K562 (cell line): ENCODE data around the gene CPNE9. TPM values are rescaled to one million over a fixed set of nuclear protein-coding genes. Genes with fewer than 3 reads are reported as not detected.

ENCODE experiments used
- ATAC-seq: fragments of 200-7000 bp; cut with Tn5 transposase; 3 replicates; pipeline ENCODE4 v1.9.1; 2020; ENCODE audit warnings: moderate library complexity
- BruUV-seq: library from RNA; stranded (reverse); fragments of 400-500 nt; replicated peaks from 2 replicates; lab custom pipeline; 2021; lab: Mats Ljungman, UMichigan
- CTCF ChIA-PET: fragments of 300-600 bp; formaldehyde crosslinking; extraction: SDS; loops from one replicate; lab custom pipeline; 2021; ENCODE audit warnings: low intra/inter-chr PET ratio; lab: Yijun Ruan, JAX
- POLR2A ChIA-PET: fragments of 300-600, 350-650 bp; sonication (Branson Sonifier 250); formaldehyde crosslinking; extraction: SDS; loops from one replicate; lab custom pipeline; 2021; ENCODE audit warnings: antibody characterized with exemption, inconsistent platforms; lab: Yijun Ruan, JAX
- DNase-seq, 4 experiments: peaks; one replicate each; pipeline versions ENCODE4 v3.0.0 to v3.0.0-alpha.2; 2011 to 2018; ENCODE audit warnings: low spot score in 3 of 4, mixed read lengths in 3 of 4; ENCODE audit errors: extremely low read depth in 1 of 4
- FAIRE-seq: peaks from 2 replicates; lab custom pipeline; 2011; peaks lifted over from hg19 to GRCh38; lab: Jason Lieb, UNC
- H2AFZ ChIP-seq: 2 replicates; pipeline ENCODE4 v1.6.0; 2011; ENCODE audit warnings: low read depth, low read length, control low read depth, inconsistent platforms
- H3K27ac ChIP-seq: fragments of 200-600 bp; 3 replicates; pipeline ENCODE4 v1.8.0; 2011; ENCODE audit warnings: low read depth, mild to moderate bottlenecking, control low read depth, inconsistent platforms, low read length, moderate library complexity, mixed read lengths; ENCODE audit errors: extremely low read depth
- H3K27me3 ChIP-seq, 2 experiments: fragments of 300-600 bp in 1 of 2; 2 replicates in 1 of 2; 3 replicates in 1 of 2; pipeline versions ENCODE4 v1.6.0 to v1.8.0; 2011; ENCODE audit warnings: inconsistent platforms in 2 of 2, low read length in 2 of 2, mild to moderate bottlenecking in 1 of 2, mixed read lengths in 1 of 2, moderate library complexity in 1 of 2; ENCODE audit not compliant: control insufficient read depth in 2 of 2, insufficient read depth in 2 of 2
- H3K36me3 ChIP-seq: fragments of 300-600 bp; 3 replicates; pipeline ENCODE4 v1.8.0; 2011; ENCODE audit warnings: mild to moderate bottlenecking, low read length, inconsistent platforms; ENCODE audit not compliant: control insufficient read depth, insufficient read depth
- H3K4me1 ChIP-seq, 2 experiments: fragments of 200-600 bp in 1 of 2; replicated peaks in 1 of 2; 2 replicates in 1 of 2; 3 replicates in 1 of 2; pipeline versions ENCODE4 v1.5.1 to v1.8.0; 2011; ENCODE audit warnings: inconsistent platforms in 2 of 2, low read length in 2 of 2, mild to moderate bottlenecking in 1 of 2, mixed read lengths in 1 of 2, moderate library complexity in 1 of 2; ENCODE audit not compliant: control insufficient read depth in 2 of 2, insufficient read depth in 2 of 2
- H3K4me2 ChIP-seq: 2 replicates; pipeline ENCODE4 v1.6.1; 2011; ENCODE audit warnings: low read length, control low read depth, inconsistent platforms, mixed read lengths; ENCODE audit not compliant: insufficient read depth
- H3K4me3 ChIP-seq: fragments of 200-600 bp; sonication (generic), shearing (Covaris generic); 2 replicates; pipeline ENCODE4 v1.5.1; 2016; ENCODE audit warnings: control low read depth, inconsistent platforms
- H3K79me2 ChIP-seq: fragments of 200-600 bp; 3 replicates; pipeline ENCODE4 v1.8.0; 2011; ENCODE audit warnings: low read length, inconsistent platforms; ENCODE audit not compliant: control insufficient read depth, insufficient read depth
- H3K9ac ChIP-seq, 2 experiments: 2 replicates each; pipeline versions ENCODE4 v1.6.0 to v1.6.1; 2011; ENCODE audit warnings: low read depth in 2 of 2, low read length in 2 of 2, control low read depth in 1 of 2, inconsistent platforms in 1 of 2, mild to moderate bottlenecking in 1 of 2, mixed read lengths in 1 of 2; ENCODE audit not compliant: insufficient read depth in 1 of 2
- H3K9me1 ChIP-seq: one replicate; pipeline ENCODE4 v1.6.0; 2011; ENCODE audit warnings: inconsistent platforms, mild to moderate bottlenecking, low read length, moderate library complexity; ENCODE audit not compliant: control insufficient read depth, insufficient read depth
- H3K9me3 ChIP-seq: replicated peaks from 2 replicates; pipeline ENCODE4 v1.5.1; 2011; ENCODE audit warnings: low read depth, low read length, inconsistent platforms; ENCODE audit not compliant: control insufficient read depth, insufficient read depth
- H4K20me1 ChIP-seq: replicated peaks from 2 replicates; pipeline ENCODE4 v1.6.1; 2011; ENCODE audit warnings: low read length, inconsistent platforms, mixed read lengths; ENCODE audit not compliant: control insufficient read depth, insufficient read depth
- ADNP ChIP-seq: fragments of 200-800 bp; sonication (Bioruptor generic); IDR thresholded peaks from 2 replicates; pipeline ENCODE4 v1.6.1; 2016; ENCODE audit warnings: missing genetic modification characterization, missing compliant biosample characterization
- ARID3B ChIP-seq: fragments of 250-450 bp; sonication (Bioruptor Pico); IDR thresholded peaks from 2 replicates; pipeline ENCODE4 v1.4.0; 2020; ENCODE audit warnings: borderline replicate concordance
- HDAC1 ChIP-seq, 2 experiments: fragments of 450-650 bp; IDR thresholded peaks; 2 replicates each; pipeline ENCODE4 v1.6.1; 2016 to 2017; ENCODE audit warnings: inconsistent platforms in 1 of 2, mild to moderate bottlenecking in 1 of 2, moderate library complexity in 1 of 2
- HES1 ChIP-seq: fragments of 450-650 bp; IDR thresholded peaks from 2 replicates; pipeline ENCODE4 v1.6.1; 2016; ENCODE audit warnings: low read depth, mild to moderate bottlenecking, moderate library complexity
- MEF2D ChIP-seq: conservative IDR thresholded peaks from 2 replicates; pipeline ENCODE4 v1.6.1; 2016; ENCODE audit warnings: low read depth, missing genetic modification characterization, missing compliant biosample characterization
- NCOA2 ChIP-seq, 2 experiments: fragments of 450-650 bp; IDR thresholded peaks; 2 replicates each; pipeline ENCODE4 v1.6.1; 2018; ENCODE audit warnings: mild to moderate bottlenecking in 2 of 2, moderate library complexity in 1 of 2; ENCODE audit not compliant: partially characterized antibody in 2 of 2
- PATZ1 ChIP-seq: fragments of 250-450 bp; sonication (Bioruptor Pico); IDR thresholded peaks from 2 replicates; pipeline ENCODE4 v1.5.0; 2020; ENCODE audit warnings: mild to moderate bottlenecking, borderline replicate concordance
- PCBP1 ChIP-seq: fragments of 200-400 bp; formaldehyde crosslinking; IDR thresholded peaks from 2 replicates; pipeline ENCODE4 v1.6.1; 2018; ENCODE audit warnings: mild to moderate bottlenecking, low read depth, low read length; ENCODE audit not compliant: poor library complexity, severe bottlenecking
- PTBP1 ChIP-seq: fragments of 200-400 bp; formaldehyde crosslinking; IDR thresholded peaks from 2 replicates; pipeline ENCODE4 v1.6.1; 2017; ENCODE audit warnings: low read depth, low read length
- SAP30 ChIP-seq: fragments of 200-600 bp; sonication (generic); IDR thresholded peaks from 2 replicates; pipeline ENCODE4 v1.6.1; 2012; ENCODE audit warnings: borderline replicate concordance, low read depth, mild to moderate bottlenecking, moderate library complexity, low read length, control low read depth, inconsistent platforms; ENCODE audit not compliant: insufficient read depth, poor library complexity, severe bottlenecking
- ZBTB8A ChIP-seq: fragments of 450-650 bp; IDR thresholded peaks from 2 replicates; pipeline ENCODE4 v1.6.1; 2018; ENCODE audit warnings: mild to moderate bottlenecking, moderate library complexity; ENCODE audit not compliant: partially characterized antibody
- ZNF121 ChIP-seq: sonication (generic); formaldehyde crosslinking; conservative IDR thresholded peaks from 2 replicates; pipeline ENCODE4 v1.8.0; 2022; ENCODE audit warnings: missing genetic modification reagents
- ZNF699 ChIP-seq: fragments of 250-450 bp; sonication (Bioruptor Pico); IDR thresholded peaks from 2 replicates; pipeline ENCODE4 v1.8.0; 2021; ENCODE audit warnings: mild to moderate bottlenecking, moderate library complexity; ENCODE audit not compliant: insufficient replicate concordance
- WGBS: fragments of 100-300 bp; shearing (Covaris generic); methylation state at CpG from one replicate; pipeline ENCODE4 v1.1.6; 2016; ENCODE audit warnings: low coverage, mixed read lengths; ENCODE audit not compliant: insufficient coverage; ENCODE audit errors: missing lambda C conversion rate; 5-methylcytosine and 5-hydroxymethylcytosine counted together
- in situ Hi-C: fragments of 300-500 bp; cut with MboI; formaldehyde crosslinking; loops from 4 replicates; pipeline ENCODE4 v1.15.0; 2018; ENCODE audit warnings: inconsistent platforms, mixed read lengths
- intact Hi-C: fragments of 100-400 bp; cut with micrococcal nuclease; formaldehyde crosslinking; loops from 2 replicates; pipeline ENCODE4 v1.14.2; 2022
- polyA plus RNA-seq, 8 experiments: library from polyadenylated mRNA; depleted of rRNA in 4 of 8; stranded (reverse) in 5 of 8; unstranded in 3 of 8; fragments of >200 nt; fragmentation: Nextera tagmentation in 2 of 8; fragmentation: Illumina TruSeq in 1 of 8; extraction: Ambion mirVana in 2 of 8; extraction: Trizol in 1 of 8; gene quantifications; 2 replicates each; pipeline versions ENCODE4 v1.2.1 to v1.2.3, GENCODE V29; 2011 to 2014; ENCODE audit warnings: inconsistent platforms in 1 of 8, missing spikeins in 1 of 8
- total RNA-seq, 7 experiments: library from RNA; depleted of rRNA in 6 of 7; stranded (reverse); fragments of >200 nt in 6 of 7; fragmentation: Illumina TruSeq in 2 of 7; extraction: Trizol in 2 of 7; gene quantifications; 2 replicates each; pipeline versions ENCODE4 v1.2.1 to v1.2.3, GENCODE V29; 2011 to 2021; ENCODE audit warnings: low replicate concordance in 1 of 7

The CPNE9 gene
- total and polyA plus RNA-seq, 9 of the 15 experiments (the other 6 are each of a cell fraction or from before 2014, with no cell fraction given), result 0.22 to 0.56 (median 0.29) TPM; not detected in 3

- CTCF ChIA-PET, result no interaction called here
- Histone ChIP-seq H3K9ac (no peak overlapping the region), H3K4me3 (no peak overlapping the region), H3K9me1 (no peaks in the 10 kb centered on the region), H3K4me1 (no peaks in the 10 kb centered on the region), H4K20me1 (no peaks in the 10 kb centered on the region), H3K27me3 (no peaks in the 10 kb centered on the region), H3K9me3 (no peaks in the 10 kb centered on the region), H3K27ac (no peak overlapping the region), H2AFZ (no peak overlapping the region), H3K79me2 (no peaks in the 10 kb centered on the region), H3K4me2 (no peak overlapping the region), H3K36me3 (peaks cover 87% of the 10 kb centered on the region; the same call in 2 of the 3 replicates)
- no peak for TF ChIP-seq ZNF699
- no peak for TF ChIP-seq PTBP1
- TF ChIP-seq ADNP (tag), result no peak
- no peak for TF ChIP-seq PCBP1
- no peak for TF ChIP-seq ARID3B (CRISPR knock-in tag)
- TF ChIP-seq HES1, result no peak
- TF ChIP-seq MEF2D (tag), result no peak
- no peak for TF ChIP-seq ZNF121 (CRISPR knock-in tag)
- TF ChIP-seq ZBTB8A, result no peak
- no peak for TF ChIP-seq NCOA2 (IDR thresholded peaks at IDR 0.05; ENCODE audit: partially characterized antibody in 2 of 2)
- no peak for TF ChIP-seq SAP30
- no peak for TF ChIP-seq PATZ1 (CRISPR knock-in tag)
- TF ChIP-seq HDAC1 (IDR thresholded peaks at IDR 0.05), result no peak
- in situ Hi-C loops, result no loop called here
- intact Hi-C loops, result no loop called here
- BruUV-seq, result no TSS peak
- ATAC-seq (no peak), FAIRE-seq (no peak), DNase-seq (no peak)
- POLR2A ChIA-PET, result interaction anchor here (0.5 to 3.6 kb wide), 5 partner anchors 11 to 484 kb away, joined by 3 to 15 read pairs (median 4); no protein-coding TSS in a partner anchor
- WGBS, result 51% methylated on average over 3 of the region's 3 CpGs
These were observed 25.1 kb upstream of the CPNE9 start for GRCh38 chr3:9678493-9678892.
